Cardiac fibroblast (primary cell): ENCODE data around the gene RGL4.

Experiments
- DNase-seq, 2 donors: peaks; one replicate each; pipeline versions ENCODE4 v3.0.0 to v3.0.0-alpha.2; 2010; ENCODE audit warnings: low read depth in 2 of 2
- H3K4me3 ChIP-seq, 2 donors: replicated peaks in 1 of 2; 1 replicate in 1 of 2; 2 replicates in 1 of 2; pipeline ENCODE4 v1.5.1; 2011; ENCODE audit warnings: low read depth in 2 of 2, low read length in 2 of 2, mild to moderate bottlenecking in 2 of 2, moderate library complexity in 1 of 2
- TF ChIP-seq, protein P1 (sequence below): IDR thresholded peaks from one replicate; pipeline ENCODE4 v1.5.1; 2011; ENCODE audit warnings: low read depth, mild to moderate bottlenecking, low read length, inconsistent platforms

The RGL4 gene

DNA sequence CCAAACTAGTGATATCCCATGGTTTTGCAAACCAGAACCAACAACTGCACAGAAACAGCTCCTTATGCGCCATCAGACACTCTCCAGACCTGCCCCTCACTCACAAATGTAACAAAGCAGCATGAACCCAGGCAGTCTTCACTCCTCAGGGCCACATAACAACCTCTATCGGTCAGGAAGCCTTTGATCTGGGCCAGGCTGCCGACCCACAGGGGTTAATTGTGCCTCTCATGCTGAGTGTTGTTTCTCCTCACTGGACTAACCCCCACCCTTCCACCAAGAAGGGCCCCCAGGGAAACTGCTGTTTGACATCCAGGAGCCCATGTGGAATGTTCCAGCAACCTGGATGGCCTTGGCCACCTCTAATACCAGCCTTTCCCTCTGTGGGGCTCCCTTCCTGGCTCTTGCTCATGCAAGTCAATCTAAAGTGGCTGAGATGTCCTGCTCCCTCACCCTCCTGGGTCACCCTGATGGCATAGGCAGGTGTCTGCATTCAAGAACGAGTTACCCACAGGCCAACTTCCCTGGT lies 7.9 kb upstream of the RGL4 start:
- no peak overlapping the region for H3K4me3 ChIP-seq
- DNase-seq = no peak
- TF ChIP-seq, protein P1, sequence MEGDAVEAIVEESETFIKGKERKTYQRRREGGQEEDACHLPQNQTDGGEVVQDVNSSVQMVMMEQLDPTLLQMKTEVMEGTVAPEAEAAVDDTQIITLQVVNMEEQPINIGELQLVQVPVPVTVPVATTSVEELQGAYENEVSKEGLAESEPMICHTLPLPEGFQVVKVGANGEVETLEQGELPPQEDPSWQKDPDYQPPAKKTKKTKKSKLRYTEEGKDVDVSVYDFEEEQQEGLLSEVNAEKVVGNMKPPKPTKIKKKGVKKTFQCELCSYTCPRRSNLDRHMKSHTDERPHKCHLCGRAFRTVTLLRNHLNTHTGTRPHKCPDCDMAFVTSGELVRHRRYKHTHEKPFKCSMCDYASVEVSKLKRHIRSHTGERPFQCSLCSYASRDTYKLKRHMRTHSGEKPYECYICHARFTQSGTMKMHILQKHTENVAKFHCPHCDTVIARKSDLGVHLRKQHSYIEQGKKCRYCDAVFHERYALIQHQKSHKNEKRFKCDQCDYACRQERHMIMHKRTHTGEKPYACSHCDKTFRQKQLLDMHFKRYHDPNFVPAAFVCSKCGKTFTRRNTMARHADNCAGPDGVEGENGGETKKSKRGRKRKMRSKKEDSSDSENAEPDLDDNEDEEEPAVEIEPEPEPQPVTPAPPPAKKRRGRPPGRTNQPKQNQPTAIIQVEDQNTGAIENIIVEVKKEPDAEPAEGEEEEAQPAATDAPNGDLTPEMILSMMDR = no peak

DNA sequence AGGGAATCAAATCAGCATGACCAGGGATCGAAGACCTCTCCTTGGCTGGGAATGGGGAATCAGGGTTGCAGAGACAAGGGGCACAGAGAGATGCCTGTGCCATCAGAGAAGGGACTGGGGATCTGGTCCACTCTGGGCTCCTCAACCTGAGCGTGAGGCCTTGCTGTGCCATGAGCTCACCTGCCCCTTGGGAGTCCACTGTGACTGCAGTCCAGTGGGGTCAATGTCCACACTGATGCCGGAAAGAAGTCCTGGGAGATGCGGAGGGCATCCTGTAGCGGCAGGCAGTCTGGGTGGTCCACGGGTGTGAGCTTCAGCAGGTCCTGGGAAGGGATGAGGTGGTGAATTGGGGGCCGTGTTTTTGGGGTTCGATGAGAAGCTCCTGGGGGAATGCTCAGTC lies 7.3 kb upstream of the RGL4 start:
- TF ChIP-seq, protein P1 = no peak
- H3K4me3 ChIP-seq = no peak overlapping the region
- no peak for DNase-seq

DNA sequence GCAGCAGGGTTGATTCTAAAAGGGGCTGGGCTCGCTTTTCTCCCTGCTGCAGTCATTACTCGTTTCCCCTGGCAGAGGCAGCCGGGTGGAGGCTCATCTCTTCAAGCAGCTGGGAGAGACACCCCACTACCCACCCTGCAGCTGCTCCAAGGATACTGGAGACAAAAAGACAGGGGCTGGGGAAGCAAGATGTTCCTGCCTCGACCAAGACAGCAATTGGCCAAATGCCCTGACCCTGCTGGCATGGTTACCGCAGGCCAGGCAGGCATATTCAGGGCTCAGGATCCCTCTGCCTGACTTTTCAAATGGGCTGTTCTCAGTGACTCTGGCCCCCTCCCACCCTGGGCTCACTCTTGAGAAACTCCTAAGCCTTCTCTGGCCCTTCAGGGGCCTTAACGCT lies 6.8 kb upstream of the RGL4 start:
- no peak for DNase-seq
- TF ChIP-seq, protein P1 = no peak
- no peak overlapping the region for H3K4me3 ChIP-seq

DNA sequence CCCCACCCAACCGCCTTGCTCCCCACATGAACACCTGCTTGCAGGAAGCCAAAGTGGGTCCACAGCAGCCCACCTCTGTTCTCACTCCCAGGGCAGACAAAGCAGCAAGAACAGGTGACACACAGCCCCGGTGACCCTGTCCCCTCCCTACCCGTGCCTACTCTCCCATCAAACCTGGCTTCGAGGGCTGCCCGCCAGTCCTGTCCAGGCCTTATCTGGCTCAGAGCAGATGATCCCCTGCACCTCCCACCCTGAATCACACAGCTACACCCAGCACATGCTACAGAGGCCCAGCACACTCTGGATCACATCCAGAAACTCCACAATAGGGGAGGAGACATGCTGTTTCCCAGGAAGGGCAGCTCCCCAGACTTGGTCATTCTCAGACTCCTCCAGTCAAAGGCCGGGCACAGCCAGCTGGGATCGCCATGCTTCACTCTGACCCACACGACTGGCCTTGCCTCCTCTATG lies 6.2 kb upstream of the RGL4 start:
- H3K4me3 ChIP-seq = no peak overlapping the region
- TF ChIP-seq, protein P1 = no peak
- DNase-seq = peak in 1 of 2 donors; percentile 55

DNA sequence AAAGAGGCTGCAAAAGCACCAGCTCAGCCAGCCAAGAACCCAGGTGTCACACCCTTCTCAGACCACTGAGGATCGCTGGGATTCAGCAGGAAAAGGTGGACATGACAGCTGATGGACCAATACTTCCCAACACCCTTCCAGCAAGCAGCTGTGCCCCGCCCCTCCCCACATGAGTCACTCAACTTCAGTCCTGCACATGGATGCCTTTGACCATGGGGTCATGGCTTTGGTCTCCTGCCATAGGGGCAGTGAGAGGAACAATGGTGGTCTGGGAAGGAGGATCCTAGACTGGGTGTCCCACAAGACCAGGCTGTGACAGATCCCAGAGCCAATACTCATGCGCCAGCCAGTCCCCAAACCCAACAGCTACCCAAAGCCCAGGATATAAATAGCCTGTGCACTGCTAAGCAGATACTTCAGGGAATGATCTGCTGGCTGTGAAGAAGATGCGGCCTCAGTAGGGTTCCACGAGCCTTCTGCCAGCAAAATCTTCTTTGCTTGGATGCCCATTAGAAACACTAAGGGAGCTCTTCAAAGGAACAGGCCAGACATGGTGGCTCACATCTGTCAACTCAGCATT lies 5.5 kb upstream of the RGL4 start:
- DNase-seq = peak; percentile 15 to 24
- no peak overlapping the region for H3K4me3 ChIP-seq
- TF ChIP-seq, protein P1 = no peak

DNA sequence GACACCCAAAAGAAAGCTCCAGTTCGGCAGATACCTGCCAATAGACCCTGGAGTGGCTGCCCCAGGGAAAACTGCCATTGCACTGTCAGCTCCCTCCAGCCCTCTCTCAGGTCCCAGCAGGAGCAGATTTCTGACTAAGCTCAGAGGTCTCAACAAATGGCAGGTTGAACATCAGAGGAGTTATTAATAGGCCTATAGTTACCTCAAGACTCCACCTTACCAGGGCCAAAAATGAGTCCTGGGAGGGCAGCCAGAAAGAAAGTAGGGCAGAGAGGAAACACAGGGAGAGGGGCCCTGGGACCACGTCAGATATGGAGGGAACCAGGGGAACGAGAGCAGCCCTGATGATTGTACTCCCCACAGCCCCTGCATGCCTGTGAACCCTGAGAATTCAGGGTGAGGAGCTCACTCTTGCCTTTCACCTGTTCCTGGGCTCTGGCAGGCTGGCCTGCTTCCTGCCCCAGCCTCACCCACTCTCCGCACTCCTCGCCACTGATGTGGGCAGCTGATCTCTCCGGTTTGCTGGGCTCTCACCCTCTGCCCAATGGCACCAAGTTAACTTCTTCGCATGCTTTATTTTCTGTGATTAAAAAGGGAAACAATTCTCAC lies 4.3 kb upstream of the RGL4 start:
- TF ChIP-seq, protein P1 = no peak
- no peak for DNase-seq
- no peak overlapping the region for H3K4me3 ChIP-seq
